H1 (cell line): ENCODE measurements around the gene MTNR1A. TPM values are rescaled to one million over a fixed set of nuclear protein-coding genes. Genes with fewer than 3 reads are reported as not detected.

Experiments
- CBX8 ChIP-seq: fragments of 300-800, 300-1000 bp; sonication (generic); IDR thresholded peaks from 2 replicates; pipeline ENCODE4 v1.7.1; 2016; ENCODE audit warnings: low read depth, low read length, borderline replicate concordance
- YY1 ChIP-seq: IDR thresholded peaks from 2 replicates; pipeline ENCODE4 v1.6.1; 2011; ENCODE audit warnings: low read depth, mild to moderate bottlenecking, low read length
- polyA plus RNA-seq, 7 experiments: library from polyadenylated mRNA; depleted of rRNA in 3 of 7; stranded (reverse) in 5 of 7; unstranded in 2 of 7; fragments of >200 nt in 5 of 7; fragments of 200-250 nt in 2 of 7; gene quantifications; 1 replicate in 5 of 7; 2 replicates in 1 of 7; 4 replicates in 1 of 7; pipeline versions ENCODE4 v1.2.1 to v1.2.3, GENCODE V29; 2011 to 2013; ENCODE audit warnings: missing spikeins in 2 of 7, mixed read lengths in 2 of 7
- total RNA-seq: library from RNA; stranded (reverse); fragmentation: NEBNext Ultra II Directional; extraction: Animal tissue kit (Norgen Biotek cat#: 25700); gene quantifications from 2 replicates; pipeline ENCODE4 v1.2.1, GENCODE V29; 2021

Gene MTNR1A
- total and polyA plus RNA-seq, 2 of the 8 experiments (the other 6 are each of a cell fraction or from before 2014, with no cell fraction given): 0.45 to 1.0 TPM

- no peak for TF ChIP-seq CBX8
- no peak for TF ChIP-seq YY1
Measured at GRCh38 chr4:186566068-186566467, 10.7 kb upstream of the MTNR1A start (continued).
